ENCODE results near the gene TSC22D1. TPM values are rescaled to one million over a fixed set of nuclear protein-coding genes. Genes with fewer than 3 reads are reported as not detected.

TSC22D1 gene
- total and polyA plus RNA-seq, 2 of the 4 experiments (the other 2 are of a cell fraction) = 30.8 to 42.2 TPM

DNA sequence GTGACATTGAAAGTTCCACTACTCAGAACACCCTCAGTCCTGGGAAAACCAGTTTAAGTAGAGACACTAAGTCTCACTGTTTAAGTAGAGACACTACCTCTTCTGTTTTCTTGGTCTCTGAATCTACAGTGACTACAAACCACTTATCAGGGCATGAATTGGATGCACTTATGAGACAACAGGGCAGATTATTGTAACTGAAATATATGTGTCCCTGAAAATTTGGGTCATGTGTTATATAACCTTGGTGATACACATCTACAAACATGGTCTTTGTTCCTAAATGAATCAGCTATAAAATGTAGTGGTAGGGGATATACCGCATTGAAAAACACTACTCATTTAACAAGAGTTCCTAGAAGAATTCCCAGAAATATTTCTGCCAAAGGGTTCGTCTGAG lies 146.8 kb downstream of the TSC22D1 start:
- in situ Hi-C loops (cut with MboI; ENCODE audit: low sequenced_read_pairs) = no loop called here
- WGBS, 2 experiments (ENCODE audit: extremely low coverage in 2 of 2, insufficient read length in 1 of 2) = no CpG with 5 or more reads among the region's 2 CpGs
- no peak for TF ChIP-seq BHLHE40 (IDR thresholded peaks at IDR 0.05; ENCODE audit: low read depth, low read length)
- TF ChIP-seq CEBPB (IDR thresholded peaks at IDR 0.05; ENCODE audit: low read depth, low read length) = no peak
- TF ChIP-seq RFX5 (IDR thresholded peaks at IDR 0.05; ENCODE audit: low read depth, low read length) = no peak
- TF ChIP-seq MAZ (IDR thresholded peaks at IDR 0.05; ENCODE audit: borderline replicate concordance, low read depth, low read length) = no peak
- TF ChIP-seq, protein P1, sequence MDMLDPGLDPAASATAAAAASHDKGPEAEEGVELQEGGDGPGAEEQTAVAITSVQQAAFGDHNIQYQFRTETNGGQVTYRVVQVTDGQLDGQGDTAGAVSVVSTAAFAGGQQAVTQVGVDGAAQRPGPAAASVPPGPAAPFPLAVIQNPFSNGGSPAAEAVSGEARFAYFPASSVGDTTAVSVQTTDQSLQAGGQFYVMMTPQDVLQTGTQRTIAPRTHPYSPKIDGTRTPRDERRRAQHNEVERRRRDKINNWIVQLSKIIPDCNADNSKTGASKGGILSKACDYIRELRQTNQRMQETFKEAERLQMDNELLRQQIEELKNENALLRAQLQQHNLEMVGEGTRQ (IDR thresholded peaks at IDR 0.05; ENCODE audit: low read depth, low read length) = no peak
- TF ChIP-seq, protein P2, sequence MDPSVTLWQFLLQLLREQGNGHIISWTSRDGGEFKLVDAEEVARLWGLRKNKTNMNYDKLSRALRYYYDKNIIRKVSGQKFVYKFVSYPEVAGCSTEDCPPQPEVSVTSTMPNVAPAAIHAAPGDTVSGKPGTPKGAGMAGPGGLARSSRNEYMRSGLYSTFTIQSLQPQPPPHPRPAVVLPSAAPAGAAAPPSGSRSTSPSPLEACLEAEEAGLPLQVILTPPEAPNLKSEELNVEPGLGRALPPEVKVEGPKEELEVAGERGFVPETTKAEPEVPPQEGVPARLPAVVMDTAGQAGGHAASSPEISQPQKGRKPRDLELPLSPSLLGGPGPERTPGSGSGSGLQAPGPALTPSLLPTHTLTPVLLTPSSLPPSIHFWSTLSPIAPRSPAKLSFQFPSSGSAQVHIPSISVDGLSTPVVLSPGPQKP (IDR thresholded peaks at IDR 0.05; ENCODE audit: borderline replicate concordance, low read depth, low read length) = no peak
- no peak for TF ChIP-seq NFE2L2 (IDR thresholded peaks at IDR 0.05; ENCODE audit: low read depth, low read length)
- TF ChIP-seq CHD1 (IDR thresholded peaks at IDR 0.05; ENCODE audit: low read depth, low read length) = no peak
- TF ChIP-seq MXI1 (IDR thresholded peaks at IDR 0.05; ENCODE audit: borderline replicate concordance, low read depth, low read length) = no peak
- TF ChIP-seq, protein P3, sequence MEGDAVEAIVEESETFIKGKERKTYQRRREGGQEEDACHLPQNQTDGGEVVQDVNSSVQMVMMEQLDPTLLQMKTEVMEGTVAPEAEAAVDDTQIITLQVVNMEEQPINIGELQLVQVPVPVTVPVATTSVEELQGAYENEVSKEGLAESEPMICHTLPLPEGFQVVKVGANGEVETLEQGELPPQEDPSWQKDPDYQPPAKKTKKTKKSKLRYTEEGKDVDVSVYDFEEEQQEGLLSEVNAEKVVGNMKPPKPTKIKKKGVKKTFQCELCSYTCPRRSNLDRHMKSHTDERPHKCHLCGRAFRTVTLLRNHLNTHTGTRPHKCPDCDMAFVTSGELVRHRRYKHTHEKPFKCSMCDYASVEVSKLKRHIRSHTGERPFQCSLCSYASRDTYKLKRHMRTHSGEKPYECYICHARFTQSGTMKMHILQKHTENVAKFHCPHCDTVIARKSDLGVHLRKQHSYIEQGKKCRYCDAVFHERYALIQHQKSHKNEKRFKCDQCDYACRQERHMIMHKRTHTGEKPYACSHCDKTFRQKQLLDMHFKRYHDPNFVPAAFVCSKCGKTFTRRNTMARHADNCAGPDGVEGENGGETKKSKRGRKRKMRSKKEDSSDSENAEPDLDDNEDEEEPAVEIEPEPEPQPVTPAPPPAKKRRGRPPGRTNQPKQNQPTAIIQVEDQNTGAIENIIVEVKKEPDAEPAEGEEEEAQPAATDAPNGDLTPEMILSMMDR (conservative IDR thresholded peaks at IDR 0.05; ENCODE audit: low read depth, low read length) = no peak
- no peak for TF ChIP-seq SMC3 (IDR thresholded peaks at IDR 0.05; ENCODE audit: low read depth, low read length)

More for the DNA sequence above, 146.8 kb downstream of the TSC22D1 start:
- no peak overlapping the region for H2AFZ ChIP-seq (replicated peaks; ENCODE audit: low read length, poor library complexity)
- no peak overlapping the region for H4K91ac ChIP-seq (ENCODE audit: insufficient read depth, low read depth, low read length)
- intact Hi-C loops (cut with micrococcal nuclease) (no loop called here), dilution Hi-C loops (cut with HindIII; ENCODE audit: low sequenced_read_pairs, unreplicated experiment) (no loop called here)
- no peak overlapping the region for H2BK120ac ChIP-seq (ENCODE audit: low read depth, low read length)
- no TSS peak for BruUV-seq (replicated peaks)
- H3K9me3 ChIP-seq (ENCODE audit: control insufficient read depth, insufficient read depth, low read length) = no peaks in the 10 kb centered on the region
- peaks cover under 1% of the 10 kb centered on the region; the same call in 1 of the 2 replicates for H3K9me1 ChIP-seq (ENCODE audit: insufficient read depth, low read length)
- H4K8ac ChIP-seq (ENCODE audit: low read depth in 2 of 2, low read length in 2 of 2) = no peak overlapping the region
- no peak overlapping the region for H3K18ac ChIP-seq (ENCODE audit: low read depth, low read length)
- POLR2A ChIA-PET (ENCODE audit: unreplicated experiment) = no interaction called here
- DNase-seq = no peak
- ATAC-seq (ENCODE audit: low read depth) = no peak
- H3K79me1 ChIP-seq (ENCODE audit: low read depth in 1 of 2, low read length in 2 of 2) = peaks cover 3 to 14% of the 10 kb centered on the region in 2 experiments; a peak in 2 of 4 replicates
- H4K5ac ChIP-seq (ENCODE audit: low read depth, low read length) = no peak overlapping the region
- H3K14ac ChIP-seq (replicated peaks; ENCODE audit: low read depth, low read length) = no peak overlapping the region
- CTCF ChIA-PET = interaction anchor here (0.6 kb wide), 1 partner anchor 732 kb away, joined by 4 read pairs; no protein-coding TSS in a partner anchor
- H2AK9ac ChIP-seq (replicated peaks; ENCODE audit: low read depth, low read length, poor library complexity) = no peak overlapping the region
- H2BK5ac ChIP-seq (ENCODE audit: low read depth, low read length, poor library complexity, severe bottlenecking) = no peak overlapping the region
- no peak overlapping the region for H3K4ac ChIP-seq (ENCODE audit: low read depth, low read length)
- H2AK5ac ChIP-seq (ENCODE audit: low read depth, low read length) = no peak overlapping the region
- no peak overlapping the region for H3K4me2 ChIP-seq (ENCODE audit: low read depth, low read length)
- peaks cover 3% of the 10 kb centered on the region; the same call in 1 of the 2 replicates for H3K4me1 ChIP-seq (ENCODE audit: control insufficient read depth, insufficient read depth, low read length)
- H3K23ac ChIP-seq (ENCODE audit: low read depth, low read length) = no peak overlapping the region
- H3K56ac ChIP-seq (ENCODE audit: extremely low read depth, insufficient read depth, low read length) = no peak overlapping the region
- H3K36me3 ChIP-seq (ENCODE audit: control insufficient read depth, insufficient read depth, low read length) = peaks cover 9% of the 10 kb centered on the region
- H4K20me1 ChIP-seq (ENCODE audit: insufficient read depth, low read length) = peaks cover 5% of the 10 kb centered on the region
- no peak overlapping the region for H3K9ac ChIP-seq (ENCODE audit: low read depth, low read length)
- no peak overlapping the region for H3K27ac ChIP-seq (ENCODE audit: insufficient read depth, low read length)
- H2BK15ac ChIP-seq (ENCODE audit: low read depth, low read length) = no peak overlapping the region
- no peaks in the 10 kb centered on the region; the same call in 1 of the 2 replicates for H3K27me3 ChIP-seq (ENCODE audit: control insufficient read depth, insufficient read depth, low read length)
- no peak overlapping the region for H2BK20ac ChIP-seq (ENCODE audit: low read depth, low read length)
- H3K4me3 ChIP-seq (ENCODE audit: insufficient read depth, low read depth, low read length) = no peak overlapping the region

All from IMR-90 (cell line).